Myocyte (in vitro differentiated cells): ENCODE results near the gene POLN. TPM values are rescaled to one million over a fixed set of nuclear protein-coding genes. Genes with fewer than 3 reads are reported as not detected.

Experiments
- DNase-seq: peaks from one replicate; pipeline ENCODE4 v3.0.0-alpha.2; 2012; ENCODE audit warnings: low read depth
- total RNA-seq: library from RNA; depleted of rRNA; stranded (reverse); fragments of >200 nt; gene quantifications from 2 replicates; pipeline ENCODE4 v1.2.3, GENCODE V29; 2014

POLN gene
- total RNA-seq, 1 donor from 2014 or later: 7.8 TPM

GRCh38 chr4:2072971-2073807 is 168.7 kb downstream of the POLN start:
- no peak for DNase-seq

- no peak for DNase-seq
These were observed 169.7 kb downstream of the POLN start for GRCh38 chr4:2071912-2072867.

GRCh38 chr4:2071252-2071911 is 170.5 kb downstream of the POLN start:
- DNase-seq: peak; percentile 83

- peak; percentile 44 for DNase-seq
These were observed 171.3 kb downstream of the POLN start for GRCh38 chr4:2070421-2071251.

GRCh38 chr4:2069986-2070385 is 171.9 kb downstream of the POLN start:
- no peak for DNase-seq

- no peak for DNase-seq
These were observed 172.6 kb downstream of the POLN start for GRCh38 chr4:2069161-2069971.

- DNase-seq: no peak
These were observed 173.4 kb downstream of the POLN start for GRCh38 chr4:2068566-2068965.

GRCh38 chr4:2068198-2068470 is 173.8 kb downstream of the POLN start:
- no peak for DNase-seq

GRCh38 chr4:2067446-2068197 is 174.3 kb downstream of the POLN start:
- no peak for DNase-seq

- no peak for DNase-seq
These were observed 175.1 kb downstream of the POLN start for GRCh38 chr4:2066571-2067445.

GRCh38 chr4:2066011-2066551 is 175.8 kb downstream of the POLN start:
- no peak for DNase-seq

GRCh38 chr4:2065106-2065930 is 176.6 kb downstream of the POLN start:
- DNase-seq: no peak

GRCh38 chr4:2064276-2064991 is 177.5 kb downstream of the POLN start:
- no peak for DNase-seq

GRCh38 chr4:2063557-2064275 is 178.2 kb downstream of the POLN start:
- DNase-seq: no peak

GRCh38 chr4:2062808-2063524 is 179.0 kb downstream of the POLN start:
- no peak for DNase-seq
